ENCODE results near the gene CHD3.
A peak's percentile ranks its signal among the peaks of the same experiment; 100 is the strongest.

CHD3 gene

DNA sequence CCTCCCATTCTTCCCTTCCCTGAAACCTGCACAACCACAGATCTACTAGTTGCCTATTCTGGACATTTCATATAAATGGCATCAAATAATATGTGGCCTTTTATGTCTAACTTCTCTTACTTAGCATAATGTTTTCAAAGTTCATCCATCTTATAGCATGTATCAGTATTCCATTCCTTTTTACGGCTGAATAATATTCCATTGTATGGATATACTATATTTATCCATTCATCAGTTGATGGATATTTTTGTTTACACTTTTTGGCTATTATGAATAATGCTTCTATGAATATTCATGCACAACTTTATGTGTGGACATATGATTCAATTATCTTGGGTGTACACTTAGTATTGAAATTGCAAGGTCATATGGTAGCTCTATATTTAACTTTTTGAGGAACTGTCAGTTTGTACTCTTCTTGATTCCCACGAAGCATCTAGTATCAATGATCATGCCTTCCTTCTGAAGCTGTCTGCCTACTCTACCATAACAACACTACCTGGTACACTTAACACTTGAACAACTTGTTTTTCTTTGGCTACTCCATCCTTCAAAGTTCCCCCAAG is 12.7 kb upstream of the CHD3 start:
- Histone ChIP-seq H3K9ac (ENCODE audit: low read length in 2 of 2) (no peak overlapping the region), H3K27me3 (ENCODE audit: control insufficient read depth in 1 of 2, insufficient read depth in 2 of 2, low read length in 2 of 2) (no peaks in the 10 kb centered on the region), H3K9me3 (ENCODE audit: control insufficient read depth in 2 of 2, low read length in 2 of 2) (no peaks in the 10 kb centered on the region), H3K4me1 (ENCODE audit: control insufficient read depth, insufficient read depth, low read length) (no peaks in the 10 kb centered on the region), H3K27ac (ENCODE audit: low read length) (no peak overlapping the region), H3K4me3 (ENCODE audit: low read length in 2 of 2) (no peak overlapping the region), H3K36me3 (ENCODE audit: control insufficient read depth in 2 of 2, insufficient read depth in 2 of 2, low read length in 2 of 2) (no peaks in the 10 kb centered on the region)

DNA sequence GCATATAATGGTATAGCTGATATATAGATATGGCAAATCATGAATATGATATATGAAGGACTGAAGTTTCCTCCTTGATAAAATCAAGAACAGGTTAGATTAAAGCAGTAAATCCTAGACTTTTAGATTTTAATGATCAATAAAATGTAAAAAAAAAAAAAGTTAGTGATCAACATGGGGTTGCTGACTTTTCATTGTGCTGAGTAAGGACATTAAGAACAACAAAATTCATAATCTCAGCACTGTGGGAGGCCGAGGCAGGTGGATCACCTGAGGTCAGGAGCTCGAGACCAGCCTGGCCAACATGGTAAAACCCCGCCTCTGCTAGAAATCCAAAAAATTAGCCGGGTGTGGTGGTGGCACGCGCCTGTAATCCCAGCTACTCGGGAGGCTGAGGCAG is 10.4 kb upstream of the CHD3 start:
- no peaks in the 10 kb centered on the region for H3K4me1 ChIP-seq (ENCODE audit: control insufficient read depth, insufficient read depth, low read length)
- no peak overlapping the region for H3K9ac ChIP-seq (ENCODE audit: low read length in 2 of 2)
- no peaks in the 10 kb centered on the region for H3K36me3 ChIP-seq (ENCODE audit: control insufficient read depth in 2 of 2, insufficient read depth in 2 of 2, low read length in 2 of 2)
- no peaks in the 10 kb centered on the region for H3K27me3 ChIP-seq (ENCODE audit: control insufficient read depth in 1 of 2, insufficient read depth in 2 of 2, low read length in 2 of 2)
- H3K27ac ChIP-seq (ENCODE audit: low read length): no peak overlapping the region
- H3K4me3 ChIP-seq (ENCODE audit: low read length in 2 of 2): no peak overlapping the region
- no peaks in the 10 kb centered on the region for H3K9me3 ChIP-seq (ENCODE audit: control insufficient read depth in 2 of 2, low read length in 2 of 2)

DNA sequence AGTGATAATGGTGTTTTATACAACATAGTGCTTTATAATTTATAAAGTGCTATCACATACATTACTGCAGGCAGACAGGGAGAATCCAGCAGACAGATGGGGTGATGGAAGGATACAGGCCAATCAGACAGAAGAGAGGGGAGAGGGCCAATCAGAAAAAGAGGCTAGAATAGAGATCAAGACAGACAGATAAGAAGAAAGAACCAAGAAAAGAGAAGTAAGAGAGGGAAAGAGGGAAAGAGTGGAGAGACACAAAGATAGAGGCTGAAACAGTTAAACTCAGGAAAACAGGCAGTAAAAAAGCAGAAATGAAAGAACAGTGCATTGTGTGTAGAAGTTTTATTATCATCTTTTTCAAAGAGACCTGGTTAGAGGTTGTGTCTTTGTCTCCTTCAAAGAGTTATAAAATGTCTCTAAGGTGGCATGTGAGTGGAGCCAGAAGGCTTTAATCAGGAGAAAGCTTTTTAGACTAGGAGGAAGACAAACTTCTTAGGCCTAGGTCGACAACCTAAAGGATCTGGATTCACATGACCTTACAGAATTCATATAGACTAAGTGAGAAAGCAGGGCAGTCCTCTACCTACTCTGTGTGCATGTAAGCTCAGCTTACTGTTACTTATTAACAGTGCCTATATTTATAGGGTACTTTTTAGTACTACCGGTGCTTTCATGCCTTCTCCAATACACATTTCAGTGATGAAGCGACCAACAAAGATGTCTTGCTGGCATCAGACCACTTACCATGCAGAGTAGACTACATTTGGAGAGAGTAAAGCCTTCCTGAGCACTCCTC is 8.3 kb upstream of the CHD3 start:
- Histone ChIP-seq H3K4me1 (ENCODE audit: control insufficient read depth, insufficient read depth, low read length) (no peaks in the 10 kb centered on the region), H3K4me3 (ENCODE audit: low read length in 2 of 2) (no peak overlapping the region), H3K27me3 (ENCODE audit: control insufficient read depth in 1 of 2, insufficient read depth in 2 of 2, low read length in 2 of 2) (no peaks in the 10 kb centered on the region), H3K36me3 (ENCODE audit: control insufficient read depth in 2 of 2, insufficient read depth in 2 of 2, low read length in 2 of 2) (no peaks in the 10 kb centered on the region), H3K9me3 (ENCODE audit: control insufficient read depth in 2 of 2, low read length in 2 of 2) (no peaks in the 10 kb centered on the region), H3K9ac (ENCODE audit: low read length in 2 of 2) (no peak overlapping the region), H3K27ac (ENCODE audit: low read length) (no peak overlapping the region)

DNA sequence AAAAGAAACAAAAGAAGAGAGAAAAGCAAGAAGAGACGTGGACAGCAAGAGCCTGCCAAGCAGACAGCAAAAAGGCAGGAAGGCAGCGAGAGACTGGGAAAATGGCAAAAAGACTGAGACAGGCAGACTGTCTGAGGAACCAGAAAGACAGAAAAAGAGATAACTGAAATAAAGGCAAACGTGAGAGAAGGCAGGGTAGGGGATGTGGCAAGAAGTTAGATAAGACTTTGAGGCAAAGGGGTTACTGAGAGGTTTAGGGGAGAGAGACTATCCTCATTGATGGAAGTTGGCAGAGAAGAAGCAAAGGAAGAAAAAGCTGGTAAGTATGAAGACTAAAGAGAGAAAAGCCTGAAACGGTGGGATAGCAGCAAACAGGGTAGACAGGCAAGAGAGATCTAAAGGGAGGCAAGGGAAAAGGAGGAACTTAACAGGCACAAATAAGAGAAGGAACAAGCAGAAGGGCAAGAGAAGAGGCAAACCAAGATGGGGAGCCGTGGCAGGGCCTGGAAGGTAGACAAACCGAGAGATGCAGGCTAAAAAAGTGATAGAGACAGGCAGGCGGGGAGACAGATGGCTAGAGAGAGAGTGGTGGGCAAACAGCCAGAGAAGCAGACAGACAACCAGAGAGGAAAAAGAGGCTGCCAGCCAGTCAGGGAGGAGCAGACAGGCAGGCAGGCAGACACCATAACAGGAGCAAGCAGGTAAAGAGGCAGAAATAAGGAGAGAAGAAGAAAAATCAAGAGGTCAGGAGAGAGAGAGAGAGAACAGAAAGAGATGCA is 7.1 kb upstream of the CHD3 start:
- Histone ChIP-seq H3K4me3 (ENCODE audit: low read length in 2 of 2) (no peak overlapping the region), H3K9me3 (ENCODE audit: control insufficient read depth in 2 of 2, low read length in 2 of 2) (no peaks in the 10 kb centered on the region), H3K9ac (ENCODE audit: low read length in 2 of 2) (no peak overlapping the region), H3K27ac (ENCODE audit: low read length) (no peak overlapping the region), H3K36me3 (ENCODE audit: control insufficient read depth in 2 of 2, insufficient read depth in 2 of 2, low read length in 2 of 2) (no peaks in the 10 kb centered on the region), H3K27me3 (ENCODE audit: control insufficient read depth in 1 of 2, insufficient read depth in 2 of 2, low read length in 2 of 2) (no peaks in the 10 kb centered on the region), H3K4me1 (ENCODE audit: control insufficient read depth, insufficient read depth, low read length) (peaks cover 10% of the 10 kb centered on the region)

DNA sequence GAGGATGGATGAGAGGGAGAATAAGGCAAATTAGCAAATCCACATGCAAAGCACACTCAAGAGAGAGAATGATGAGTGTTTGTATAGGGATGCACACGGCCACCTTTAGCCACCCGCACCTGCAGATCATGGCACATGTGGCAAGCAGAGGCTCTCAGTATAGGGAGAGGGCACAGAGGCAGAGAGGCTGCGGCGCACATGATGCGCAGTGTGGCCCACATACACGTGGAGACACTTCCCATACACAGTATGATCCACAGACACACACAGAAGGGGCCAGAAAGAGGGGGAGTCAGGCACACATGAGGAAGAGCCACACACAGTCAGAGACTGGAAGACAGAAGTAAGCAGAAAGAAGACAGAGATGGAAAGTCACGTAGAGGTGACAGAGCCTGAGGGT is 6.5 kb upstream of the CHD3 start:
- Histone ChIP-seq H3K27ac (ENCODE audit: low read length) (peak overlapping the region; percentile 31), H3K9ac (ENCODE audit: low read length in 2 of 2) (no peak overlapping the region), H3K27me3 (ENCODE audit: control insufficient read depth in 1 of 2, insufficient read depth in 2 of 2, low read length in 2 of 2) (no peaks in the 10 kb centered on the region), H3K4me3 (ENCODE audit: low read length in 2 of 2) (no peak overlapping the region), H3K36me3 (ENCODE audit: control insufficient read depth in 2 of 2, insufficient read depth in 2 of 2, low read length in 2 of 2) (no peaks in the 10 kb centered on the region), H3K9me3 (ENCODE audit: control insufficient read depth in 2 of 2, low read length in 2 of 2) (no peaks in the 10 kb centered on the region), H3K4me1 (ENCODE audit: control insufficient read depth, insufficient read depth, low read length) (peaks cover 16% of the 10 kb centered on the region)

DNA sequence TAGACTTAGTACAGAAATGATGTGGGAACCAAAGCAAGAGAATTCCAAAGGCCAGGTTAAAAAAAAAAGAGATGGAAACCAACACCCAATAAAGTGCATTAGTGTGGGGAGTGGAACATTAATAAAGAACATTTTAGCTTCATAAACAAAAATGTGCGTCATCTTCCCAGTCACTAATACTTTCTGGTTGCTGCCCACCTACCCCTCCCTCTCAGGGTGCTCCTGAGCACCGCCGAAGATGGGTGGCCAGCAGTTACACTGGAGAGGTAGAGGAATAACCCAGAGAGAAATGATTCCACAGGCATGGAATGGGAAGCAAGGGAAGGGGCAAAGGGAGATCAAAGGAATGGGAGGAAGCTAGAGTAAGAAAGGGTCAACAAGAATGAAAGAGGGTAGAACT is 6.0 kb upstream of the CHD3 start:
- Histone ChIP-seq H3K27me3 (ENCODE audit: control insufficient read depth in 1 of 2, insufficient read depth in 2 of 2, low read length in 2 of 2) (no peaks in the 10 kb centered on the region), H3K27ac (ENCODE audit: low read length) (no peak overlapping the region), H3K9me3 (ENCODE audit: control insufficient read depth in 2 of 2, low read length in 2 of 2) (no peaks in the 10 kb centered on the region), H3K4me3 (ENCODE audit: low read length in 2 of 2) (peak overlapping the region in 1 of 2 donors; percentile 31), H3K36me3 (ENCODE audit: control insufficient read depth in 2 of 2, insufficient read depth in 2 of 2, low read length in 2 of 2) (no peaks in the 10 kb centered on the region), H3K4me1 (ENCODE audit: control insufficient read depth, insufficient read depth, low read length) (peaks cover 22% of the 10 kb centered on the region), H3K9ac (ENCODE audit: low read length in 2 of 2) (no peak overlapping the region)

DNA sequence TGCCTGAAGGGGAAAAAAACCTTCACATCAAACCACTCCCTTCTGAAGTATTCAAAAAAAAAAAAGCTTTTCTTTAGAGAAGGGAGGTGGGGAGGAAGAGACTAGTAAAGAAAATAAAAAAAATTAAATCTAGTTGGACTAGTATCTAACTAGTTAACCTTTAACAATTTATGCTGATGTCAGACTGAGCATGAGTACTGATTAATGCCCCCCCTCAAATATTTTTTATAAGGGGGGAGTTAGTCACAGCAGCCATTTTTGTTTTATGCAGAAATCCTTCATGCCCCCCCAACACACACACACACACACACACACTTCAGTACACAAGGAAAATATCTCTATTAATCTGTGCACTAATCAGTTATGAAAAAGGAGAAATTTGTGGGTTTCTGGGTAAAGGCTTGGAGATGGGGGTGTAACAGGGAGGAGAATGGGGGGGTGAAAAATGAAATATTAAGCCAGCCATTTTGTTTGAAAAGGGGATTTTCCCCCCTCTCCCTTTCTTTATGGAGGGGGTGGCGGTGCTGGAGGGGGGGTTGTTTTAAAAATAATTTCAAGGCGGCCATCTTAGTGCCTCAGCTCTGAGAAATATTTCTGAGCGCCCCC is 4.7 kb upstream of the CHD3 start:
- H3K27ac ChIP-seq (ENCODE audit: low read length): no peak overlapping the region
- H3K36me3 ChIP-seq (ENCODE audit: control insufficient read depth in 2 of 2, insufficient read depth in 2 of 2, low read length in 2 of 2): no peaks in the 10 kb centered on the region
- peaks cover 34% of the 10 kb centered on the region for H3K4me1 ChIP-seq (ENCODE audit: control insufficient read depth, insufficient read depth, low read length)
- no peak overlapping the region for H3K9ac ChIP-seq (ENCODE audit: low read length in 2 of 2)
- no peaks in the 10 kb centered on the region for H3K9me3 ChIP-seq (ENCODE audit: control insufficient read depth in 2 of 2, low read length in 2 of 2)
- H3K27me3 ChIP-seq (ENCODE audit: control insufficient read depth in 1 of 2, insufficient read depth in 2 of 2, low read length in 2 of 2): no peaks in the 10 kb centered on the region
- H3K4me3 ChIP-seq (ENCODE audit: low read length in 2 of 2): no peak overlapping the region

DNA sequence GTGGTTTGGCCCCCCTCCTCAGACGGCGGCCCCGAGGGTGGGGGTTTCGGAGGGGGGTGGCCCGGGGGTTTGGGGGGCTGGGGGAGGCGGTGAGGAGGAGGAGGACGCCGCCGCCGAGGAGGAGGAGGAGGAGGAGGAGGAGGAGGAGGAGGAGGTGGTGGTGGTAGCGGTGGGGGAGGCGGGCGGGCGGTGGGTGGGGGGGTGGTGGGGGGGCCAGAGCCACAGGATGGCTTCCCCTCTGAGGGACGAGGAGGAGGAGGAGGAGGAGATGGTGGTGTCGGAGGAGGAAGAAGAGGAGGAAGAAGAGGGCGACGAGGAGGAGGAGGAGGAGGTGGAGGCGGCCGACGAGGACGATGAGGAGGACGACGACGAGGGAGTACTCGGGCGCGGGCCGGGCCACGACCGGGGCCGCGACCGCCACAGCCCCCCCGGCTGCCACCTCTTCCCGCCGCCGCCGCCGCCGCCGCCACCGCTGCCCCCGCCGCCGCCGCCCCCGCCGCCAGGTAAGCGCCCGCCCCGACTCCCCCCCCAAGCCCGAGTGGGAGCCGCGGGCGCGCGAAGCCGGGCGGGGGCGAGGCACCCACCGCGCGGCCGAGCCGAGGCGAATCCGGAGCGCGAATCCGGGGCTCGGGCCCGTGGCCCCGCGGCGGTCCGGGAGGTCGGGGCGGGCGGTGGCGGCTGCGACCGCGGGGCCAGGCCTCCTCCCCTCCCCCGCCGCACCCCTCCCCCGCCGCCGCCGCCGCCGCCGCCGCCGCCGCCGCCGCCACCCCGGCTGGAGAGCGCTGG is 3.8 kb upstream of the CHD3 start:
- Histone ChIP-seq H3K36me3 (ENCODE audit: control insufficient read depth in 2 of 2, insufficient read depth in 2 of 2, low read length in 2 of 2) (no peaks in the 10 kb centered on the region), H3K4me1 (ENCODE audit: control insufficient read depth, insufficient read depth, low read length) (peaks cover 43% of the 10 kb centered on the region), H3K9me3 (ENCODE audit: control insufficient read depth in 2 of 2, low read length in 2 of 2) (no peaks in the 10 kb centered on the region), H3K9ac (ENCODE audit: low read length in 2 of 2) (no peak overlapping the region), H3K4me3 (ENCODE audit: low read length in 2 of 2) (peak overlapping the region; percentile 76 to 85), H3K27me3 (ENCODE audit: control insufficient read depth in 1 of 2, insufficient read depth in 2 of 2, low read length in 2 of 2) (no peaks in the 10 kb centered on the region), H3K27ac (ENCODE audit: low read length) (no peak overlapping the region)

DNA sequence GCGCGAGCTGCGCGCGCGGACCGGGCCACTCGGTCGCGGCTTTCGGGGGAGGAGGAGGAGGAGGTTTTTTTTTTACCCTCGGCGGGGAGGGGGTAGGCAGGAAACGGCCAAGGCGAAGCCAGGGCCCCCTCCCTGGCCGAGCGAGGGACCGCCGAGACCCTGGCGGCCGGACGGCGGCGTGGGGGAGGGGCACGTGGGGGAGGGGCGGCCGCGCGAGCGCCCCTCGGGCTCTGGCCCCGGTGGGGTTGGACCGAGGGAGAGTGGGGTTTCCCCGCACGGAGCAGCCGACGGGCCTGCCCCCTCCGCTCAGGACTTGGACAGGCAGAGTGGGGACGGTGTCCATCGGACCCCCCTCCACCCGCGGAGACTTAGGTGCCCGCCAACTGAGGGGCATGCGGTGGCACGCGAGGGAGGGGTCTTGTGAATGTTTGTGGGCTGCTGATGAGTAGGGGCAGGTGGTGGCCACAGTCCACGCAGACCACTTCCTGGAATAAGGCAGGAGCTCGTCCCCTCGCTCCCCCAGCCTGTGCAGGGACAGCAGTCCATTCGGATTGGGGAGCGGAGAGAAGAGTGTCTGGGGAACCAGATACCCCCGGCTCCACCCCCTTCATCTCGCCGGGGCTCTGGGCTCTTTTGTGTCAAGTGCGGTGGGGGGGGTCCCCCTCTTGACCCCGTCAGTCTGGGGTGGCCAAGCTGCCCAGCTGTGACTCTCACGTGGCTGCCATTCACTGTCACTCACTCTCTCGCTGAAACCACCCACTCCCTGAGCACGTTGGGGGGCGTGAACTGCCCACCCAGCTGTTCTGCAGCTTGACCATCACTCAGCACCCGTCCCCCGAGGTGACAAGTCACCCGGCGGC is 3.0 kb upstream of the CHD3 start:
- H3K27ac ChIP-seq (ENCODE audit: low read length): peak overlapping the region; percentile 87
- peak overlapping the region; percentile 76 to 85 for H3K4me3 ChIP-seq (ENCODE audit: low read length in 2 of 2)
- H3K27me3 ChIP-seq (ENCODE audit: control insufficient read depth in 1 of 2, insufficient read depth in 2 of 2, low read length in 2 of 2): no peaks in the 10 kb centered on the region
- H3K9ac ChIP-seq (ENCODE audit: low read length in 2 of 2): peak overlapping the region; percentile 47 to 64
- H3K4me1 ChIP-seq (ENCODE audit: control insufficient read depth, insufficient read depth, low read length): peaks cover 48% of the 10 kb centered on the region
- no peaks in the 10 kb centered on the region for H3K9me3 ChIP-seq (ENCODE audit: control insufficient read depth in 2 of 2, low read length in 2 of 2)
- no peaks in the 10 kb centered on the region for H3K36me3 ChIP-seq (ENCODE audit: control insufficient read depth in 2 of 2, insufficient read depth in 2 of 2, low read length in 2 of 2)
